Measurements from ENCODE around the gene JUN. TPM values are rescaled to one million over a fixed set of nuclear protein-coding genes. Genes with fewer than 3 reads are reported as not detected.
A peak's percentile ranks its signal among the peaks of the same experiment; 100 is the strongest.

Gene JUN
- total RNA-seq, 1 donor from 2014 or later = 89.6 TPM

- H3K4me3 ChIP-seq (ENCODE audit: low read depth, low read length) = peak overlapping the region; percentile 84
- TF ChIP-seq CTCF (conservative IDR thresholded peaks at IDR 0.05; ENCODE audit: low read depth, low read length) = no peak
- peak; percentile 90 for DNase-seq (ENCODE audit: low read depth)
These were observed 1.7 kb upstream of the JUN start for GRCh38 chr1:58785442-58786058.

- TF ChIP-seq CTCF (conservative IDR thresholded peaks at IDR 0.05; ENCODE audit: low read depth, low read length) = peak; percentile 73
- H3K4me3 ChIP-seq (ENCODE audit: low read depth, low read length) = peak overlapping the region; percentile 84
- peak; percentile 74 for DNase-seq (ENCODE audit: low read depth)
These were observed 1.1 kb upstream of the JUN start for GRCh38 chr1:58784758-58785441.

DNA sequence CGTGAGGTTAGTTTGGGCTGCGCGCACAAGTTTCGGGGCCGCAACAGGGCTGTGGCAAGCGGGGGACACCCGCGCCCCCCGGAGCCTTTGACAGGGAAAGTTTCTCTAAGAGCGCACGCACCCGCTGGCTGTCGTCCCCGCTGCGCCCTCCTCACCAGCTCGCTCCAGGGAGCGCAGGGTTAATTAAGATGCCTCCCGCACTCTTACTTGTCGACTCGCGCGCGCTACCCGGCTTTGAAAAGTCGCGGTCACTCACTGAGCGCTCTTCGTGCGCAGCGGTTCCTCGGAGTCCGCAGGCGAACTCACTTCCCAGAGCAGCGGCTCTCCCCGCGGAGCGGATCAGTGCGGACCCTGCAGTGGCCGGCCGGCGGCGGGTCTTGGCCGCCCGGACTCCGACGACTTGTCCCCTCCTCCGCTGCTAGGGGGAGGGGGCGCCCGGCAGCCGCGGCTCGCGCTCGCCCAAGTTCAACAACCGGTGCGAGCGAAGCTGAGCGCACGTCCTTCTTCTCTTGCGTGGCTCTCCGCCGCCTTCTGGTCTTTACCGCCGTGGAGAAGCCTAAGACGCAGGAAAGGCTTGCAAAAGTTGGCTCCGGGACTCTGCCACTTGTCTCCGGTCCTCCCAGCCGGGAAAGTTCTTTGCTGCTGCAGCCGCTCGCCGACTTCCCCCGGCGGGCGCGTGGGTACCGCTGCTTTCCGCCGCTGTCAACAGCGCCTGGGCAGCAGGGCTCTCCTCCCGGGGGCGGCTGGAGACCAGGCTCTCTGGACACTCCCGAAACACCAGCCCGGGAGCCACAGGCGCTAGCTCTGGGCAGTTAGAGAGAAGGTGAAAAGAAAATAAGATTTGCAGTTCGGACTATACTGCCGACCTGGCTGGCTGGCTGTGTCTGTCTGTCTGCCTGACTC lies 506 bp downstream of the JUN start:
- peak overlapping the region; percentile 95 for H3K4me3 ChIP-seq (ENCODE audit: low read depth, low read length)
- TF ChIP-seq CTCF (conservative IDR thresholded peaks at IDR 0.05; ENCODE audit: low read depth, low read length) = no peak
- no peak for DNase-seq (ENCODE audit: low read depth)

DNA sequence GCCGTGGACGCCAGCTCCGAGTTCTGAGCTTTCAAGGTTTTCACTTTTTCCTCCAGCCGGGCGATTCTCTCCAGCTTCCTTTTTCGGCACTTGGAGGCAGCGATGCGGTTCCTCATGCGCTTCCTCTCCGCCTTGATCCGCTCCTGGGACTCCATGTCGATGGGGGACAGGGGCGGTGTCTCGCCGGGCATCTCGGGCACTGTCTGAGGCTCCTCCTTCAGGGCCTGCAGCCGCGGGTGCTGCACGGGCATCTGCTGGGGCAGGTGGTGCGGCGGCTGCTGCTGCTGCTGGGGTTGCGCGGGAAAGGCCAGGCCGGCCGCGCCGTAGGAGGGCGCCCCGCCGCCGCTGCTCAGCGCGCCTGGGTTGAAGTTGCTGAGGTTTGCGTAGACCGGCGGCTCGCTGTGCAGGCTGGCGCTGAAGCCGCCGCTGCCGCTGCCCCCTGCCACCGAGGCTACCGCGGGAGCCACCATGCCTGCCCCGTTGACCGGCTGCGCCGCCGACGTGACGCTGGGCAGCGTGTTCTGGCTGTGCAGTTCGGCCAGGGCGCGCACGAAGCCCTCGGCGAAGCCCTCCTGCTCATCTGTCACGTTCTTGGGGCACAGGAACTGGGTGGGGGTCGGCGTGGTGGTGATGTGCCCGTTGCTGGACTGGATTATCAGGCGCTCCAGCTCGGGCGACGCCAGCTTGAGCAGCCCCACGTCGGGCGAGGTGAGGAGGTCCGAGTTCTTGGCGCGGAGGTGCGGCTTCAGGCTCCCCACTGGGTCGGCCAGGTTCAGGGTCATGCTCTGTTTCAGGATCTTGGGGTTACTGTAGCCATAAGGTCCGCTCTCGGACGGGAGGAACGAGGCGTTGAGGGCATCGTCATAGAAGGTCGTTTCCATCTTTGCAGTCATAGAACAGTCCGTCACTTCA lies 1.4 kb downstream of the JUN start:
- TF ChIP-seq CTCF (conservative IDR thresholded peaks at IDR 0.05; ENCODE audit: low read depth, low read length) = no peak
- no peak for DNase-seq (ENCODE audit: low read depth)
- H3K4me3 ChIP-seq (ENCODE audit: low read depth, low read length) = peak overlapping the region; percentile 95

DNA sequence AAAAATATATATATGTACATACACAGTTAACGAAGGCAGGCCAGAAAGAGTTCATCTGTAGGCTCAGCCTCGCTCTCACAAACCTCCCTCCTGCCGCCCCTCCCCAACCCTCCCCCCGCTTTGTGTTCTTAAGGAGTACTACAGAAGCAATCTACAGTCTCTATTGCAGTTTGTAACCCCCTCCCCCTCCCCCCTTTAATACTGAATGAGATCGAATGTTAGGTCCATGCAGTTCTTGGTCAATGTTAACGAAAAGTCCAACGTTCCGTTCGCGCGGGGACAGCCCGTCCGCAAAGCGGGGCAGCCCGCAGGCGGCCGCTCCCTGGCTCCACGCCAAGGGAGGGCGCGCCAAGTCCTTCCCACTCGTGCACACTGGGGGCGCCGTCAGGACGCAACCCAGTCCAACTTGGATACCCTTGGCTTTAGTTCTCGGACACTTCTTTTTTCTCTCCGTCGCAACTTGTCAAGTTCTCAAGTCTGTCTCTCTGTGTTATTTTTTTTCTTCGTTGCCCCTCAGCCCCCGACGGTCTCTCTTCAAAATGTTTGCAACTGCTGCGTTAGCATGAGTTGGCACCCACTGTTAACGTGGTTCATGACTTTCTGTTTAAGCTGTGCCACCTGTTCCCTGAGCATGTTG lies 2.2 kb downstream of the JUN start:
- no peak for DNase-seq (ENCODE audit: low read depth)
- peak; percentile 39 for TF ChIP-seq CTCF (conservative IDR thresholded peaks at IDR 0.05; ENCODE audit: low read depth, low read length)
- H3K4me3 ChIP-seq (ENCODE audit: low read depth, low read length) = peak overlapping the region; percentile 95

Measured in epithelial cell of proximal tubule (primary cell).